Skeletal muscle tissue (tissue), 4 donors: Measurements from ENCODE around the gene UBE2D4. TPM values are rescaled to one million over a fixed set of nuclear protein-coding genes. Genes with fewer than 3 reads are reported as not detected.
A peak's percentile ranks its signal among the peaks of the same experiment; 100 is the strongest.

Experiments
- H3K27ac ChIP-seq: one replicate; pipeline ENCODE4 v1.7.0; 2013; ENCODE audit warnings: mild to moderate bottlenecking, low read depth, low read length, inconsistent platforms
- H3K27me3 ChIP-seq, 3 donors: one replicate each; pipeline ENCODE4 v1.7.0; 2013; ENCODE audit warnings: low read length in 3 of 3; ENCODE audit not compliant: control insufficient read depth in 3 of 3, insufficient read depth in 3 of 3
- H3K36me3 ChIP-seq, 3 donors: one replicate each; pipeline ENCODE4 v1.7.0; 2013; ENCODE audit warnings: low read length in 3 of 3; ENCODE audit not compliant: control insufficient read depth in 3 of 3, insufficient read depth in 3 of 3
- H3K4me1 ChIP-seq, 3 donors: one replicate each; pipeline ENCODE4 v1.7.0; 2013; ENCODE audit warnings: low read length in 3 of 3, mild to moderate bottlenecking in 3 of 3; ENCODE audit not compliant: control insufficient read depth in 3 of 3, insufficient read depth in 3 of 3
- H3K4me3 ChIP-seq, 3 donors: one replicate each; pipeline ENCODE4 v1.7.0; 2013; ENCODE audit warnings: low read length in 3 of 3
- H3K9ac ChIP-seq, 3 donors: one replicate each; pipeline ENCODE4 v1.7.0; 2013; ENCODE audit warnings: low read length in 3 of 3, mild to moderate bottlenecking in 3 of 3, moderate library complexity in 2 of 3, low read depth in 1 of 3
- H3K9me3 ChIP-seq, 3 donors: one replicate each; pipeline ENCODE4 v1.7.0; 2013; ENCODE audit warnings: low read length in 3 of 3; ENCODE audit not compliant: control insufficient read depth in 3 of 3
- total RNA-seq: library from RNA; depleted of rRNA; stranded (reverse); fragments of >200 nt; gene quantifications from one replicate; pipeline ENCODE4 v1.2.3, GENCODE V29; 2014
- donor health status: Osteomylitis.

Gene UBE2D4
- total RNA-seq, 1 donor from 2014 or later, result 8.9 TPM

DNA sequence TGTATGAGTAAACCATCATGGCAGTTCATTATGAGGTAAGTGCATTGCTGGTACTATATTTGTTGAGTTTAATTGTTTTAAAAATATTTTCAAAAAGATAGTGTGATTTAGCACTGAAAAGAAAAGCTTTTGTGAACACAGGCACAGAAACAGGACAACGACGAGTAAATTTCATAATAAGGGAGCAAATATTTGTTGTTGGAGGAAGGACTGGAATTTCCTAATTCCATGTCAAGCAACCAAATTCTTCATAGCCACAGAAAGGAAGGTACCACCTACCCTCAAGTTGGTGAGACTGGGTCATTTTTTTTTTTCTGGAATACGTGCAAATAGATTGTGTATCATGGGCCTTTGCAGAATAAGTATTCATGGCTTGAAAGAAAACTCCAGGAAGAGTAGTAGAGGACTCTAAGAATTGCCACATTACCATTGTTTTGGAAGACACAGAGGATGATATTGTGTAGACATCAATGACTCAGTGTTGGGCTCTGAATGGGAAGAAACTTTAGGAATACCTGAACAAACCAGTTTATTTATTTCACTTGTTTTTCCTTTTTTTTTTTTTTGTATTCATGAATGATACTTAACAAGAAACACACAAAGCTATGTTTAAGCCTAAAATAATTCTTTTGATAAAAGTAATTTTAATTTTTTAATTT, 7.8 kb downstream of the UBE2D4 start:
- Histone ChIP-seq H3K4me1 (peaks cover 6 to 17% (median 15%) of the 10 kb centered on the region in 3 donors), H3K9ac (no peak overlapping the region), H3K9me3 (no peaks in the 10 kb centered on the region), H3K4me3 (no peak overlapping the region), H3K27me3 (no peaks in the 10 kb centered on the region), H3K36me3 (peaks cover 0 to 3% (median 0%) of the 10 kb centered on the region in 3 donors), H3K27ac (no peak overlapping the region)

DNA sequence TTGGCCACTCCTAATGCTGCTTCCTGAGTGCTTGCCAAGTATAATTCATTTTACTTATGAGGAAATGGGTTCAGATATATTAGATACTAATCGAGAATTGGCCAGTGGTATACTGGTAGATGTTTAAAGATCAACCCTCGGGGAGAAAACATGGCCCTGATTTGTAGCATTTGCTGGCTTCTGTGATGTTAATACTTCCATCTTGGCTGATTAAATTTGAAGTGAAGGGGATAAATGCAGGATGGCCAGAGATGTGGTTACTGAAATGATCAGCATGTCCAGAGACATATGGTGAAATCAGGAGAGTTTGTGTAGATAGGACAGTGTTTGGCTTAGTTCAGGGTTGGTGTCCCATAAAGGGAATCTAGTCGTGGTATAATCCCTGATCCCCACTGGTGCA, 11.2 kb downstream of the UBE2D4 start:
- no peak overlapping the region for H3K4me3 ChIP-seq
- H3K27me3 ChIP-seq, result no peaks in the 10 kb centered on the region
- no peak overlapping the region for H3K9ac ChIP-seq
- H3K36me3 ChIP-seq, result peaks cover 4 to 9% (median 7%) of the 10 kb centered on the region in 3 donors
- peaks cover 10 to 22% (median 20%) of the 10 kb centered on the region in 3 donors for H3K4me1 ChIP-seq
- no peak overlapping the region for H3K27ac ChIP-seq
- no peaks in the 10 kb centered on the region for H3K9me3 ChIP-seq

DNA sequence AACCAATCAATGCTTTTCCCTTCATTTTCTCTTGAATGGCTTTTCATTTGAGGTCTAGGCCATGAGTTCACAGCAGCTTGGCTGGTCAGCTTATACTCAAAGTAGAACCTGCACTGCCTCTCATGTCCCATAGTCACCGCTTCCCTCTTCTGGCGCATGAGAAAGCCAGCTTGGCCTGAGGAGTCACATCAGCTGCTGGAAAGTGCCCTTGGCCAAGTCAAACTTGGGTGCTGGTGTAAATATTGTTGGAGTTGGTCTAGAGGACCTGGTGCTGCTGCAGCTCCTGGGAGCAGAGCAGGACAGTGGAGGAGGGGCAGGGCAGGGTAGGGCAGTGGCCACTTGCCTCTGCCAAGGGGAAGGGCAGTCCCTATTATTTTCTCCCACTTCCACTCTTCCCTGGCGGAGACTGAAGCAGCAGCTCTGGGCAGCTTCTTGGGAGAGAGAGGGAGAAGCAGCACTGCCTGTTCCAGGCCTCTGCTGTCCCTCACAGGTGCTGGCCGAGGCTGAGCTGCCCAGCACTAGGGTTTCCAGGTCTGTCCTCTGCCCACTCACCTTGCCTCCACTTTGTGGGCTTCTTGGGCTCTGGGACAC, 12.8 kb downstream of the UBE2D4 start:
- H3K4me3 ChIP-seq, result peak overlapping the region in 1 of 3 donors; percentile 14
- peaks cover 10 to 22% (median 20%) of the 10 kb centered on the region in 3 donors for H3K4me1 ChIP-seq
- no peaks in the 10 kb centered on the region for H3K27me3 ChIP-seq
- peaks cover 11 to 19% (median 16%) of the 10 kb centered on the region in 3 donors for H3K36me3 ChIP-seq
- no peaks in the 10 kb centered on the region for H3K9me3 ChIP-seq
- peak overlapping the region in 1 of 3 donors; percentile 66 for H3K9ac ChIP-seq
- peak overlapping the region; percentile 61 for H3K27ac ChIP-seq

DNA sequence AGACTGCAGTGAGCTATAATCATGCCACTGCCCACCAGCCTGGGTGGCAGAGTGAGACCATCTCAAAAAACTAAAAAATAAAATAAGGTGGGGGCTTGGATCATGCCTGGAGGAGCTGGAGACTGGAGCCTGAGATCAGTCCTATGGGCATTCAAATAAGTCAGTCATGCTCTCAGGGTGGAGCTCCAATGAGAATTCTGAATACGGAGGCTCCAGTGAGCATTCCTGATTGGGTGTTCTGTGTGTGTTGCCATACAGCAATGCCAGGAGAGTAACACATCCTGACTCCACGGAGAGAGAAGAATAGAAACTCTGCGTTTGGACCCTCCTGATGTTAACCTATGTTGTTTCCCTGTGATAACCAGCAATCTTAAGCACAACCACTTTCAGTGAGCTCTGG, 16.0 kb downstream of the UBE2D4 start:
- H3K9me3 ChIP-seq, result no peaks in the 10 kb centered on the region
- no peak overlapping the region for H3K27ac ChIP-seq
- H3K9ac ChIP-seq, result no peak overlapping the region
- H3K4me1 ChIP-seq, result peaks cover 8 to 17% (median 16%) of the 10 kb centered on the region in 3 donors
- peaks cover 18 to 23% (median 23%) of the 10 kb centered on the region in 3 donors for H3K36me3 ChIP-seq
- H3K27me3 ChIP-seq, result no peaks in the 10 kb centered on the region
- no peak overlapping the region for H3K4me3 ChIP-seq

DNA sequence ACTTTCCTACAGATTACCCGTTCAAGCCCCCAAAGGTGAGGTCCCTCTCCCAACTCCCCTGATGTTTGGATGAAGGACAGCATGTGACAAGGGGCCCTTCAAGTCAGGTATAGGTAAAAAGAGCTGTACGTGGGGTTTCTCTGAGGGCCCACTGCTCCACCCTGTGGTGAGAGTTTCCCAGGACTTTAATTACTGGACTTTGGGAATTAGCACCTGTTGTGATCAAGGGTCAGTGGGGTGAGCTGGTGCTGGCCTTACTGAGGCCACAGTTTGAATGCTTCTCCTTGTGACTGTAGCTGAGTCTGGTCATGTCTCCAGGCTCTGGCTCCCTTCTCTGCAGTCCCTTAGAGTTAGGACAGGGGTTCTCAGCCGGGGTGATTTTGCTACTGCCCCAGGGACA, 16.8 kb downstream of the UBE2D4 start:
- Histone ChIP-seq H3K4me3 (no peak overlapping the region), H3K36me3 (peaks cover 18 to 23% (median 23%) of the 10 kb centered on the region in 3 donors), H3K27me3 (no peaks in the 10 kb centered on the region), H3K27ac (no peak overlapping the region), H3K9me3 (no peaks in the 10 kb centered on the region), H3K4me1 (peaks cover 8 to 10% (median 9%) of the 10 kb centered on the region in 3 donors), H3K9ac (peak overlapping the region in 1 of 3 donors; percentile 33)

DNA sequence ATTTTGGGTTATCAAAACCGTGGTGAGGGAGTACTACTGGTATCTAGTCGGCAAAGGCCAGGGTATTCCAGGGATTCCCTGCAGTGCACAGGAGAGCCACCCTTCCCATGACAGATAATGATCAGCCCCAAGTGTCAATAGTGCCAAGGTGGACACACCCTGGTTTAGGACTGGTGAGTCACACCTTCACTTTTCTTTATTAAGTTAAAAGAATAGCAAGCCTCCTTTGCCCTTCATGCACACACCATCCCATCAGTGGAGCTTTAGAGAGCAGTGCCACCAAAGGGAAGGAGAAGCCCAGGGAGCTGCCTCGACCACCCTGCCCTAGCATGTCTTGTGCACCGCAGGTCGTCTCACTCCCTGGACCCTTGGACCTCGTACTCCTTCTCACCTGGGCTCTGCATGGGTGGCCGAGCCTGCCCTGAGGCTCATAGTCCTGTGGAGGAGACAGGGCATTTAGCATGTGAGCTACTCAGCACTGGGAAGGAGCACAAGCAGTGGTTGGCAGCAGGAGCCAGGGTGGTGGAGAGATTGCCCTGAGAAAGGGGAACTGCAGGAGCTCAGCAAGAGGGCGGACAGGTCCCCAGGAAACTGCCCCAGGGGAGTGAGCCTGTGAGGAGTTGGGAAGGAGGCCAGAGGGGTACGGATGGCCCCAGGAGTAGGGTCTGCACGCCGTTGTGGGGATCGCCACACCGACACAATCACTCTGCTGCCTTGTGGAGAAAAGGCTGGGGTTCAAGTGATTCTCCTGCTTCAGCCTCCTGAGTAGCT, 17.4 kb downstream of the UBE2D4 start:
- H3K9ac ChIP-seq, result peak overlapping the region in 1 of 3 donors; percentile 33
- H3K4me1 ChIP-seq, result peaks cover 8 to 9% (median 9%) of the 10 kb centered on the region in 3 donors
- H3K36me3 ChIP-seq, result peaks cover 22 to 28% (median 26%) of the 10 kb centered on the region in 3 donors
- no peaks in the 10 kb centered on the region for H3K27me3 ChIP-seq
- H3K4me3 ChIP-seq, result no peak overlapping the region
- H3K27ac ChIP-seq, result no peak overlapping the region
- no peaks in the 10 kb centered on the region for H3K9me3 ChIP-seq

DNA sequence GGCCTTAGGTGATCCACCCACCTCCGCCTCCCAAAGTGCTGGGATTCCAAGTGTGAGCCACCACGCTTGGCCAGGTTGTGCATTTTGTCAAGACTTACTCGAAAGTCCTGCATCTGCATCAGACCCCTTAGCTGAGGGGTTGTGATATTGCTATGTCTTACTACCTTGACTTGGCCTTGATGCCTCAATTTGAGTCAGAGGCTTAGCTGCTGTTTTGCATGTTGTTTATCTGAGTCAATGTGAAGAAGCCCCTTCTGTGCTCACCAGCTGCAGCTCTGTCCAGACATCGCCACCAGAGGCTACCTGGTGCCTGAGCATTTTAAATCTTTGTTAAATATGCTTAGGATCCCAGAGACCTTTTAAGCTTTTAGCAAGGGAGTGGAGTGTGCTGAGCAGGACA, 18.1 kb downstream of the UBE2D4 start:
- Histone ChIP-seq H3K4me1 (peaks cover 1 to 3% (median 2%) of the 10 kb centered on the region in 3 donors), H3K27ac (no peak overlapping the region), H3K4me3 (no peak overlapping the region), H3K36me3 (peaks cover 29 to 33% (median 32%) of the 10 kb centered on the region in 3 donors), H3K27me3 (no peaks in the 10 kb centered on the region), H3K9ac (no peak overlapping the region), H3K9me3 (no peaks in the 10 kb centered on the region)

DNA sequence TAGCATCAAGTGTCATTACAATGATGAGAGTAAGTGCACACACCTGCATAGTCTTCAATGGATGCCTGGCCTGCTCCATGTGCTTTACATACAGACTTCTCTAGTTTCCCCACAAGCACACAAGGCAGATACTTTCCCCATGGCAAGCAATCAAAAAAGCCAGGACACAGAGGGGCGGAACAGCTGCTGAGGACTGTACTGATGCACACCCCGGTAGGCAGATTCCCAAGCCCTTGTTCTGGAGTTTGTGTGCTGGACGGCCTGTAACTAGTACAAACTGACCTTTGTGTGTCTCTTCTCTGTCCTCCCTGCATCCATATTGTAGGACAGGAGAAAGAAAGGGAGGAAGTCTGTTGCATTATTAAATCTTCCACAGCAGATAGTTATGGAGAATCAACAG, 25.8 kb downstream of the UBE2D4 start:
- no peaks in the 10 kb centered on the region for H3K9me3 ChIP-seq
- no peaks in the 10 kb centered on the region for H3K27me3 ChIP-seq
- no peak overlapping the region for H3K27ac ChIP-seq
- no peaks in the 10 kb centered on the region for H3K4me1 ChIP-seq
- H3K9ac ChIP-seq, result no peak overlapping the region
- peaks cover 47 to 62% (median 58%) of the 10 kb centered on the region in 3 donors for H3K36me3 ChIP-seq
- H3K4me3 ChIP-seq, result no peak overlapping the region

DNA sequence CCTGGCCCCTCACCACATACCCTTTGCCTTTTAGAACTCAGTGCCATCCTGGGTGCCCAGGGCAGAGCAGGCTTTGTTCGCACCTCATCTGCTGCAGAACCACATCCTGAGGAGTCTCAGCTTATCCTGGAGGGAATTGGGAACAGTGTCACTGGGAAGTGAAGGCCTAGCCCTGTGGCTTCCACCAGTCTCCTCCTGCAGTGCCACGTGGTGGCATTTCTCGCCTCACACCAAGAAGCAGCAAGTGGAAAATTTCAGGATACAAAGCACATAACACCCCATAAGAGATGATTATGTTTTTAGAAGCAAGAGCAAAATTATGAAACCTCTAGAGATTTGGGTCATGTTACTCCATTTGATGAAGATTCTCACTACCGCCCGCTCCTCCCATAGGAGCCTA, 26.8 kb downstream of the UBE2D4 start:
- peaks cover 47 to 62% (median 58%) of the 10 kb centered on the region in 3 donors for H3K36me3 ChIP-seq
- H3K4me3 ChIP-seq, result no peak overlapping the region
- no peak overlapping the region for H3K27ac ChIP-seq
- H3K27me3 ChIP-seq, result no peaks in the 10 kb centered on the region
- H3K9ac ChIP-seq, result peak overlapping the region in 1 of 3 donors; percentile 25
- no peaks in the 10 kb centered on the region for H3K9me3 ChIP-seq
- H3K4me1 ChIP-seq, result no peaks in the 10 kb centered on the region
